Measurements from ENCODE around the gene ACSBG1.

Gene ACSBG1

DNA sequence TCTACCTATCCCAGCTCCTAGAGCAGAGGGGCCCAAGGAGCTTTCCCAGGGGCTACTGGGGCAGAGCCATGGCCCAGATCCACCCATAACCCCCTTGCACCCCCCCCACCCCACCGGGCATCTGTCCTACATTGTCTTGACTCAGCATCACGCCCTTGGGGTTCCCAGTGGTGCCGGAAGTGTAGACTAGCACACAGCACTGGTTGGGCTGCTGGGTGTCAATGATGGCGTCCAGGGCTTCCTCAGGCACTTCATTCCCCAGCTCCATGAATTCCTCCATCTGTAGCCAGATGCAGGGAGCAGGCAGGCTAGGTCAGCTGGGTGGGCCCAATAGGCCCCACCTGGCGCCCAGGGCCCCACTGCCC lies 52.0 kb downstream of the ACSBG1 start:
- in situ Hi-C loops (cut with HindIII; ENCODE audit: low sequenced_read_pairs): no loop called here
- DNase-seq (ENCODE audit: low read depth, low spot score): no peak
- H3K4me3 ChIP-seq (ENCODE audit: low read depth, low read length): no peak overlapping the region
- no peak for TF ChIP-seq CTCF (IDR thresholded peaks at IDR 0.05; ENCODE audit: low read depth, low read length)

DNA sequence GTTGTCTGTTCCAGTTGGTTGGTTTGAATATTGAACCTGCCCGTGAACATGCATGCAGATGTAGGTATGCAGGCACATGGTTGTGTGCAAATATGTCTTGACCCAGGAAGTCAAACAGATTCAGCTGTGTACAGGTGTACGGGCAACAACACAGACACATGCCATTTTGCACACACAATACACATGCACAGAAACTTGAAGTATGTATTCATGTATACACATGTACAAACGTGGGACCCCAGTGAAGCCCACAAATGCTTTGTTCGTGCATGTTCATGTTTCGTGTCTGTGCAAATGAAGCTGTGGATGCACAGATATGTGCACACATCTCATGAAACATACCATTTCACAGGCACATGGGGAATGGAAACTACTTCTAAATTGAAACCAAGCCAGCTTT lies 54.5 kb downstream of the ACSBG1 start:
- no peak for TF ChIP-seq CTCF (IDR thresholded peaks at IDR 0.05; ENCODE audit: low read depth, low read length)
- no peak for DNase-seq (ENCODE audit: low read depth, low spot score)
- in situ Hi-C loops (cut with HindIII; ENCODE audit: low sequenced_read_pairs): no loop called here

GRCh38 chr15:78179286-78179840 lies 55.0 kb downstream of the ACSBG1 start:
- in situ Hi-C loops (cut with HindIII; ENCODE audit: low sequenced_read_pairs): no loop called here
- no peak for TF ChIP-seq CTCF (IDR thresholded peaks at IDR 0.05; ENCODE audit: low read depth, low read length)
- H3K4me3 ChIP-seq (ENCODE audit: low read depth, low read length): no peak overlapping the region
- no peak for DNase-seq (ENCODE audit: low read depth, low spot score)

More for the DNA sequence above, 54.5 kb downstream of the ACSBG1 start:
- H3K4me3 ChIP-seq (ENCODE audit: low read depth, low read length): no peak overlapping the region

DNA sequence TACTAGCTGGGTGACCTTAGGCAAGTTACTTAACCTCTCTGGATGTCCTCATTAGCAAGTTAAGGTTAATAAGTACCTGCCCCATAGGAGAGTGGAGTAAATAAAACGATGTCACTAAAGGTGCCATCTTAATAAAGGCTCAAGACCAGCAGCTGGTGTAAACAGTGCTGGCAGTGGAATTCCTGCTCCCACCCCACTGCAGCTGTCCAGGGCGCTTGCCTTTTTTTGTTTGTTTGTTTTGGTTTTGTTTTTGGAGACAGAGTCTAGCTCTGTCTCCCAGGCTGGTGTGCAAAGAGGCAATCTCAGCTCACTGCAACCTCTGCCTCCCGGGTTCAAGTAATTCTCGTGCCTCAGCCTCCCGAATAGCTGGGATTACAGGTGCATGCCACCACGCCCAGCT lies 56.3 kb downstream of the ACSBG1 start:
- no peak overlapping the region for H3K4me3 ChIP-seq (ENCODE audit: low read depth, low read length)
- no peak for DNase-seq (ENCODE audit: low read depth, low spot score)
- TF ChIP-seq CTCF (IDR thresholded peaks at IDR 0.05; ENCODE audit: low read depth, low read length): no peak
- in situ Hi-C loops (cut with HindIII; ENCODE audit: low sequenced_read_pairs): no loop called here

GRCh38 chr15:78177447-78177873 lies 56.9 kb downstream of the ACSBG1 start:
- peak; percentile 88 for TF ChIP-seq CTCF (IDR thresholded peaks at IDR 0.05; ENCODE audit: low read depth, low read length)
- H3K4me3 ChIP-seq (ENCODE audit: low read depth, low read length): no peak overlapping the region
- peak; percentile 12 for DNase-seq (ENCODE audit: low read depth, low spot score)
- in situ Hi-C loops (cut with HindIII; ENCODE audit: low sequenced_read_pairs): no loop called here

DNA sequence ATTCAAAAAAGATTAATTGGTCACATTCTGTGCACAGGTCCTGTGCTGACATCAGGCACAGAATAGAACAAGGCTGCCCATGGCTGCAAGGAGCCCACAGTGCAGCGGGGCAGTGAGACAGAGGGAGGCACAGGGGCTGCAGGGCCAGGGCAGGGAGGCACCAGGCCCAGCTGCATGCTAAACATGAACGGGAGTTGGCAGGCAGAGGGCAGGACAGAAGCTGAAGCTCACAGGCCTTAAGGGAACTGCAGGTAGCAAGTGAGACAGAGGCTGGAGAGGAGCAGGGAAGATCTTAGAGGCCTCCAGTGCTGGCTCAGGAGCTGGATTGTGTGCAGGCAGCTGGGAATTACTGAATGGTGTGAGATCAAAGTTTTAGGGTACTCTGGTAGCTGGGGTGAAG lies 59.0 kb downstream of the ACSBG1 start:
- H3K4me3 ChIP-seq (ENCODE audit: low read depth, low read length): no peak overlapping the region
- no peak for TF ChIP-seq CTCF (IDR thresholded peaks at IDR 0.05; ENCODE audit: low read depth, low read length)
- in situ Hi-C loops (cut with HindIII; ENCODE audit: low sequenced_read_pairs): no loop called here
- no peak for DNase-seq (ENCODE audit: low read depth, low spot score)

DNA sequence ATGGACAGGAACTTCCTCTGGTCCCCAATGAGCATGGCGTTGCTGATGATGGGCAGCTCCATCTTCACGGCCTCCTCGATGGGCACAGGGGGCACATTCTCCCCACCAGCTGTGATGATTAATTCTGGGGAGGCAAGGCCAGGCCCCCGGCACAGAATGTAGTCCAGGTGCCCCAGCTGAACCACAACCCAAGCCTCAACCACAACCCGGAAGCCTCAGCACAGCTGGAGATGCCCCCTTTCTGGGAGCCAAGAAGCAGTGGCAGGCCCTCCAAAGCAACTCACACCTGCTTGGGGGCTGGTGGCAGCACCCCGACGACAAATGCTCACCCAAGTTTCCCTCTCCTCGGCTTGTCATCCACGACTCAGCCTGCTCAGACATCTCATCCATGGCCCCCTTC lies 60.0 kb downstream of the ACSBG1 start:
- TF ChIP-seq CTCF (IDR thresholded peaks at IDR 0.05; ENCODE audit: low read depth, low read length): no peak
- no peak for DNase-seq (ENCODE audit: low read depth, low spot score)
- no peak overlapping the region for H3K4me3 ChIP-seq (ENCODE audit: low read depth, low read length)
- in situ Hi-C loops (cut with HindIII; ENCODE audit: low sequenced_read_pairs): no loop called here
